Measurements from ENCODE around the gene LPAR3. TPM values are rescaled to one million over a fixed set of nuclear protein-coding genes. Genes with fewer than 3 reads are reported as not detected.

LPAR3 gene
- polyA plus RNA-seq, 3 donors: not detected

DNA sequence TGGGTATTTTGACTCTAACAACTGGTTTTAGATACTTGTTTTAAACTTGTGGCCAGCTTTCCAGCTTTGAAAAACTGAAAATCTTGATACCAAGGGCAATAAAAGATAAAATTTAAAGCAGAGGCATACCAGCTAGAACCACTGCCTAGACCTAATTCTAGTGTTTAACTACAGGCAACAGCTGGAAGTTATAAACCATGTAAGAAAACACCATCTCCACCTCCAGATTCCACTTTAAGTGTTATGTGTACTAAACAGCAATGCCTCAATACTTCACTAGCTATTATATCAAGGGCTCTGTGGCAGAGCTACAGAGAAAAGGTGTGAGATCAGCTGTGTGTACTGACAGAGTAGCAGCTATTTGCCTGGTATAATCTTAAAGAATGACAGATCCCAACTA lies 69.5 kb downstream of the LPAR3 start:
- H3K4me3 ChIP-seq (replicated peaks in 1 of 3; ENCODE audit: low read depth in 2 of 3, low read length in 3 of 3): no peak overlapping the region
- Mint-ChIP-seq H3K36me3 (no peaks in the 10 kb centered on the region), H3K27me3 (ENCODE audit: low read depth in 3 of 3) (peaks cover 0 to 2% (median 0%) of the 10 kb centered on the region in 3 donors), H3K9me3 (peaks cover 0 to 2% (median 0%) of the 10 kb centered on the region in 7 donors), H3K4me3 (no peak overlapping the region), H3K27ac (no peak overlapping the region), H3K4me1 (no peaks in the 10 kb centered on the region)
- H3K9ac ChIP-seq (ENCODE audit: insufficient read depth, low read length, poor library complexity, severe bottlenecking): no peak overlapping the region
- H2AFZ ChIP-seq (ENCODE audit: insufficient read depth, low read depth, low read length, poor library complexity, severe bottlenecking): no peak overlapping the region
- H3K4me2 ChIP-seq (replicated peaks; ENCODE audit: extremely low read depth, low read length, poor library complexity, severe bottlenecking): no peak overlapping the region
- no peak for DNase-seq
- H3K36me3 ChIP-seq (replicated peaks in 1 of 2; ENCODE audit: control insufficient read depth in 1 of 2, insufficient read depth in 2 of 2, low read length in 2 of 2): no peaks in the 10 kb centered on the region
- H3K27me3 ChIP-seq (ENCODE audit: control insufficient read depth in 2 of 2, insufficient read depth in 2 of 2, low read length in 2 of 2): no peaks in the 10 kb centered on the region
- intact Hi-C loops (cut with micrococcal nuclease): loop anchor here in 1 of 2 donors (10.0 kb wide), 1 partner anchor 61 kb away; no protein-coding TSS in a partner anchor
- H3K27ac ChIP-seq (ENCODE audit: low read depth in 1 of 2, low read length in 2 of 2): no peak overlapping the region
- no peaks in the 10 kb centered on the region for H3K79me2 ChIP-seq (ENCODE audit: insufficient read depth, low read length)
- no peaks in the 10 kb centered on the region for H3K4me1 ChIP-seq (ENCODE audit: control insufficient read depth in 1 of 2, insufficient read depth in 2 of 2, low read length in 2 of 2)
- TF ChIP-seq, protein P1, sequence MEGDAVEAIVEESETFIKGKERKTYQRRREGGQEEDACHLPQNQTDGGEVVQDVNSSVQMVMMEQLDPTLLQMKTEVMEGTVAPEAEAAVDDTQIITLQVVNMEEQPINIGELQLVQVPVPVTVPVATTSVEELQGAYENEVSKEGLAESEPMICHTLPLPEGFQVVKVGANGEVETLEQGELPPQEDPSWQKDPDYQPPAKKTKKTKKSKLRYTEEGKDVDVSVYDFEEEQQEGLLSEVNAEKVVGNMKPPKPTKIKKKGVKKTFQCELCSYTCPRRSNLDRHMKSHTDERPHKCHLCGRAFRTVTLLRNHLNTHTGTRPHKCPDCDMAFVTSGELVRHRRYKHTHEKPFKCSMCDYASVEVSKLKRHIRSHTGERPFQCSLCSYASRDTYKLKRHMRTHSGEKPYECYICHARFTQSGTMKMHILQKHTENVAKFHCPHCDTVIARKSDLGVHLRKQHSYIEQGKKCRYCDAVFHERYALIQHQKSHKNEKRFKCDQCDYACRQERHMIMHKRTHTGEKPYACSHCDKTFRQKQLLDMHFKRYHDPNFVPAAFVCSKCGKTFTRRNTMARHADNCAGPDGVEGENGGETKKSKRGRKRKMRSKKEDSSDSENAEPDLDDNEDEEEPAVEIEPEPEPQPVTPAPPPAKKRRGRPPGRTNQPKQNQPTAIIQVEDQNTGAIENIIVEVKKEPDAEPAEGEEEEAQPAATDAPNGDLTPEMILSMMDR (IDR thresholded peaks at IDR 0.05): no peak
- no peaks in the 10 kb centered on the region for H4K20me1 ChIP-seq (ENCODE audit: insufficient read depth, low read length)
- no peaks in the 10 kb centered on the region for H3K9me3 ChIP-seq (replicated peaks in 1 of 2; ENCODE audit: control insufficient read depth in 1 of 2, insufficient read depth in 1 of 2, low read length in 2 of 2)

DNA sequence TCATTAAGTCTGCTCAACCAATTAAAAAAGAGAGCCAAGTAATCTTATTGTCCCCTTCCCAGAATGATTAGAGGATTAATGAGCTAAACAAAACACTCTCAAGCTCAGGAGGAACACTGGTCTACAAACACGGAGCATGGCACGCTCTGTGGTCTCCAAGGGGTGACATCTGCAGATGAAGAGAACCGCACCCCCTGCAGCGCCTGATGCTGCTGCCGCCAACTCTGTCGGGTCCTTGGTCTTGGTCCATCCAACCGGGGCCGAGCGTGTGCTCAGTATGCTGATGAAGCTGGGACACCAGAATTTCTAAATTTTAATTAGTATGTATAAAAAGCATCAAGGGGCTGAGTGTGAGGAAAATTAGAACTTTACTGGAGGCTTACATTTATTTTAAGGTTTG lies 82.7 kb downstream of the LPAR3 start:
- intact Hi-C loops (cut with micrococcal nuclease): no loop called here
- H3K27me3 Mint-ChIP-seq (ENCODE audit: low read depth in 3 of 3): peaks cover 2 to 5% (median 3%) of the 10 kb centered on the region in 3 donors
- H3K4me1 Mint-ChIP-seq: no peaks in the 10 kb centered on the region
- no peaks in the 10 kb centered on the region for H3K9me3 Mint-ChIP-seq
- Histone ChIP-seq H2AFZ (ENCODE audit: insufficient read depth, low read depth, low read length, poor library complexity, severe bottlenecking) (no peak overlapping the region), H3K79me2 (ENCODE audit: insufficient read depth, low read length) (no peaks in the 10 kb centered on the region), H3K9ac (ENCODE audit: insufficient read depth, low read length, poor library complexity, severe bottlenecking) (no peak overlapping the region), H3K4me3 (replicated peaks in 1 of 3; ENCODE audit: low read depth in 2 of 3, low read length in 3 of 3) (no peak overlapping the region), H4K20me1 (ENCODE audit: insufficient read depth, low read length) (no peaks in the 10 kb centered on the region), H3K27ac (ENCODE audit: low read depth in 1 of 2, low read length in 2 of 2) (no peak overlapping the region), H3K36me3 (replicated peaks in 1 of 2; ENCODE audit: control insufficient read depth in 1 of 2, insufficient read depth in 2 of 2, low read length in 2 of 2) (no peaks in the 10 kb centered on the region), H3K4me1 (ENCODE audit: control insufficient read depth in 1 of 2, insufficient read depth in 2 of 2, low read length in 2 of 2) (no peaks in the 10 kb centered on the region), H3K27me3 (ENCODE audit: control insufficient read depth in 2 of 2, insufficient read depth in 2 of 2, low read length in 2 of 2) (no peaks in the 10 kb centered on the region), H3K9me3 (replicated peaks in 1 of 2; ENCODE audit: control insufficient read depth in 1 of 2, insufficient read depth in 1 of 2, low read length in 2 of 2) (no peaks in the 10 kb centered on the region), H3K4me2 (replicated peaks; ENCODE audit: extremely low read depth, low read length, poor library complexity, severe bottlenecking) (no peak overlapping the region)
- H3K4me3 Mint-ChIP-seq: no peak overlapping the region
- DNase-seq: no peak
- H3K36me3 Mint-ChIP-seq: no peaks in the 10 kb centered on the region
- 97% methylated on average over 6 of the region's 9 CpGs for WGBS (ENCODE audit: insufficient coverage)
- TF ChIP-seq, protein P1 (IDR thresholded peaks at IDR 0.05): no peak
- H3K27ac Mint-ChIP-seq: no peak overlapping the region

Data from CD14-positive monocyte (primary cell).